NCI-H1694 treated with DMSO at 0.1 percent for 48 hours (cell line): ENCODE results near the gene NOM1.

Source experiments
- DNase-seq: peaks from one replicate; lab custom pipeline; 2025; lab: John Stamatoyannopoulos, UW

NOM1 gene

GRCh38 chr7:157017603-157018327 is 68.3 kb downstream of the NOM1 start:
- no peak for DNase-seq

- no peak for DNase-seq
These were observed 69.0 kb downstream of the NOM1 start for GRCh38 chr7:157018328-157018996.

GRCh38 chr7:157018997-157019608 is 69.6 kb downstream of the NOM1 start:
- DNase-seq, result no peak

- DNase-seq, result no peak
These were observed 70.4 kb downstream of the NOM1 start for GRCh38 chr7:157019718-157020451.

GRCh38 chr7:157020514-157021070 is 71.1 kb downstream of the NOM1 start:
- DNase-seq, result no peak

- DNase-seq, result no peak
These were observed 71.8 kb downstream of the NOM1 start for GRCh38 chr7:157021071-157021870.

GRCh38 chr7:157021871-157022680 is 72.6 kb downstream of the NOM1 start:
- DNase-seq, result no peak
